Mesenchymal stem cell (in vitro differentiated cells and primary cell): Measurements from ENCODE around the gene PPP4R3B.

Source experiments
- DNase-seq: peaks from one replicate; pipeline ENCODE4 v3.0.0-alpha.2; 2013
- H2AFZ ChIP-seq: one replicate; pipeline ENCODE4 v1.6.1; 2013; ENCODE audit warnings: low read depth, mild to moderate bottlenecking, control low read depth, inconsistent platforms, low read length, moderate library complexity
- H2AK5ac ChIP-seq: 2 replicates; pipeline ENCODE4 v1.6.1; 2013; ENCODE audit warnings: low read length, moderate library complexity, mild to moderate bottlenecking, inconsistent platforms; ENCODE audit not compliant: severe bottlenecking
- H2BK120ac ChIP-seq: one replicate; pipeline ENCODE4 v1.6.1; 2013; ENCODE audit warnings: low read depth, mild to moderate bottlenecking, inconsistent platforms, low read length, moderate library complexity
- H2BK12ac ChIP-seq, 2 experiments: one replicate each; pipeline ENCODE4 v1.6.1; 2013; ENCODE audit warnings: inconsistent platforms in 2 of 2, low read length in 2 of 2, mild to moderate bottlenecking in 2 of 2, moderate library complexity in 2 of 2, control low read depth in 1 of 2
- H2BK15ac ChIP-seq: one replicate; pipeline ENCODE4 v1.6.1; 2013; ENCODE audit warnings: mild to moderate bottlenecking, low read depth, inconsistent platforms; ENCODE audit not compliant: poor library complexity, severe bottlenecking
- H2BK5ac ChIP-seq: 2 replicates; pipeline ENCODE4 v1.6.1; 2013; ENCODE audit warnings: low read depth, mild to moderate bottlenecking, low read length, control low read depth, inconsistent platforms; ENCODE audit not compliant: poor library complexity, severe bottlenecking
- H3K14ac ChIP-seq, 2 experiments: one replicate each; pipeline ENCODE4 v1.6.1; 2013; ENCODE audit warnings: inconsistent platforms in 2 of 2, low read length in 2 of 2, control low read depth in 1 of 2, mild to moderate bottlenecking in 1 of 2, moderate library complexity in 1 of 2
- H3K18ac ChIP-seq, 2 experiments: one replicate each; pipeline ENCODE4 v1.6.1; 2013; ENCODE audit warnings: inconsistent platforms in 2 of 2, low read length in 2 of 2, control low read depth in 1 of 2, low read depth in 1 of 2, mild to moderate bottlenecking in 1 of 2
- H3K23ac ChIP-seq, 2 experiments: one replicate each; pipeline ENCODE4 v1.6.1; 2013; ENCODE audit warnings: inconsistent platforms in 2 of 2, low read length in 2 of 2, mild to moderate bottlenecking in 2 of 2, moderate library complexity in 2 of 2, control low read depth in 1 of 2
- H3K27ac ChIP-seq: 2 replicates; pipeline ENCODE4 v1.5.1; 2013; ENCODE audit warnings: mild to moderate bottlenecking, moderate library complexity, low read length, control low read depth, inconsistent platforms; ENCODE audit not compliant: poor library complexity, severe bottlenecking
- H3K27me3 ChIP-seq, 2 experiments: 2 replicates each; pipeline versions ENCODE4 v1.6.1 to v1.7.0; 2013; ENCODE audit warnings: low read length in 2 of 2, mild to moderate bottlenecking in 2 of 2, moderate library complexity in 2 of 2, control low read depth in 1 of 2, inconsistent platforms in 1 of 2; ENCODE audit not compliant: control insufficient read depth in 1 of 2, insufficient read depth in 1 of 2
- H3K36me3 ChIP-seq, 2 experiments: 2 replicates each; pipeline versions ENCODE4 v1.6.1 to v1.7.0; 2013; ENCODE audit warnings: low read length in 2 of 2, control low read depth in 1 of 2, inconsistent platforms in 1 of 2, low read depth in 1 of 2, mild to moderate bottlenecking in 1 of 2; ENCODE audit not compliant: insufficient read depth in 2 of 2, control insufficient read depth in 1 of 2
- H3K4ac ChIP-seq, 2 experiments: one replicate each; pipeline ENCODE4 v1.6.1; 2013; ENCODE audit warnings: inconsistent platforms in 2 of 2, low read length in 2 of 2, mild to moderate bottlenecking in 2 of 2, moderate library complexity in 2 of 2, control low read depth in 1 of 2, low read depth in 1 of 2
- H3K4me1 ChIP-seq: 2 replicates; pipeline ENCODE4 v1.6.1; 2013; ENCODE audit warnings: low read depth, low read length, control low read depth; ENCODE audit not compliant: control insufficient read depth, insufficient read depth
- H3K4me2 ChIP-seq: 2 replicates; pipeline ENCODE4 v1.6.1; 2013; ENCODE audit warnings: low read length, mild to moderate bottlenecking, inconsistent platforms; ENCODE audit not compliant: poor library complexity, severe bottlenecking
- H3K4me3 ChIP-seq, 2 experiments: 2 replicates each; pipeline versions ENCODE4 v1.5.1 to v1.7.0; 2013; ENCODE audit warnings: low read length in 2 of 2, mild to moderate bottlenecking in 2 of 2, control low read depth in 1 of 2, low read depth in 1 of 2; ENCODE audit not compliant: insufficient read depth in 1 of 2
- H3K79me1 ChIP-seq: replicated peaks from 2 replicates; pipeline ENCODE4 v1.6.1; 2013; ENCODE audit warnings: mild to moderate bottlenecking, control low read depth, low read length, inconsistent platforms; ENCODE audit not compliant: poor library complexity, severe bottlenecking
- H3K9ac ChIP-seq: 2 replicates; pipeline ENCODE4 v1.7.0; 2013; ENCODE audit warnings: mild to moderate bottlenecking, low read length, moderate library complexity
- H3K9me3 ChIP-seq: 2 replicates; pipeline ENCODE4 v1.7.0; 2013; ENCODE audit warnings: mild to moderate bottlenecking, low read length; ENCODE audit not compliant: control insufficient read depth
- H4K8ac ChIP-seq: one replicate; pipeline ENCODE4 v1.6.1; 2013; ENCODE audit warnings: inconsistent platforms, mild to moderate bottlenecking, low read length, moderate library complexity
- H4K91ac ChIP-seq: one replicate; pipeline ENCODE4 v1.6.1; 2013; ENCODE audit warnings: mild to moderate bottlenecking, low read length, inconsistent platforms
- WGBS: methylation state at CpG from one replicate; pipeline ENCODE4 v1.1.7; 2013; ENCODE audit warnings: mixed read lengths; 5-methylcytosine and 5-hydroxymethylcytosine counted together

PPP4R3B gene

GRCh38 chr2:55565613-55566012, 51.8 kb downstream of the PPP4R3B start:
- no peak overlapping the region for H3K18ac ChIP-seq
- H3K27me3 ChIP-seq: no peaks in the 10 kb centered on the region
- H2AK5ac ChIP-seq: no peak overlapping the region
- no peak for DNase-seq
- no peak overlapping the region for H2BK120ac ChIP-seq
- H3K4me2 ChIP-seq: no peak overlapping the region
- no peak overlapping the region for H3K14ac ChIP-seq
- H3K4ac ChIP-seq: no peak overlapping the region
- no peak overlapping the region for H2AFZ ChIP-seq
- H2BK15ac ChIP-seq: no peak overlapping the region
- no peaks in the 10 kb centered on the region for H3K4me1 ChIP-seq
- no peak overlapping the region for H4K91ac ChIP-seq
- no peak overlapping the region for H3K27ac ChIP-seq
- peaks cover 10% of the 10 kb centered on the region for H3K79me1 ChIP-seq
- no peak overlapping the region for H3K9ac ChIP-seq
- no peak overlapping the region for H2BK12ac ChIP-seq
- H3K4me3 ChIP-seq: no peak overlapping the region
- H3K9me3 ChIP-seq: no peaks in the 10 kb centered on the region
- 100% methylated on average over 1 of the region's 1 CpG for WGBS
- H4K8ac ChIP-seq: no peak overlapping the region
- no peak overlapping the region for H3K23ac ChIP-seq
- peaks cover 37 to 90% of the 10 kb centered on the region in 2 experiments for H3K36me3 ChIP-seq
- H2BK5ac ChIP-seq: no peak overlapping the region

DNA sequence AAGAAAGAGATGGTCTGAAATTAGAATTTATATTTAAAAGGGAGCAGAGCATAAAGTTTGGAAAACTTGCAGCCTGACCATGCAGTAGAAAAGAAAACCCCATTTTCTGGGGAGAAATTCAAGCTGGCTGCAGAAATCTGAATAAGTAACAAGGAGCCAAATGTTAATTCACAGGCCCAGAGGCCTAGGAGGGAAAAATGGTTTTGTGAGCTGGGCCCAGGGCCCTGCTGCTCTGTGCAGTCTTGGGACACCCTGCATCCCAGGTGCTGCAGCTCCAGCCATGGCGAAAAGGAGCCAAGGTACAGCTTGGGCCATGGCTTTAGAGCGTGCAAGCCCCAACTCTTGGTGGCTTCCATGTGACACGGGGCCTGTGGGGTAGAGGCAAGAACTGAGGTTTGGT, 56.6 kb downstream of the PPP4R3B start:
- no peak overlapping the region for H3K18ac ChIP-seq
- H3K4me2 ChIP-seq: no peak overlapping the region
- H2AK5ac ChIP-seq: no peak overlapping the region
- H2BK120ac ChIP-seq: no peak overlapping the region
- no peak overlapping the region for H3K4ac ChIP-seq
- H4K8ac ChIP-seq: no peak overlapping the region
- H4K91ac ChIP-seq: no peak overlapping the region
- H3K27me3 ChIP-seq: no peaks in the 10 kb centered on the region
- no peak for DNase-seq
- H2BK12ac ChIP-seq: no peak overlapping the region
- 100% methylated on average over 3 of the region's 3 CpGs for WGBS
- peaks cover 36 to 88% of the 10 kb centered on the region in 2 experiments for H3K36me3 ChIP-seq
- no peak overlapping the region for H3K14ac ChIP-seq
- H2BK5ac ChIP-seq: no peak overlapping the region
- H3K9me3 ChIP-seq: no peaks in the 10 kb centered on the region
- no peak overlapping the region for H2BK15ac ChIP-seq
- H3K79me1 ChIP-seq: peaks cover 19% of the 10 kb centered on the region
- peaks cover 3% of the 10 kb centered on the region for H3K4me1 ChIP-seq
- no peak overlapping the region for H3K23ac ChIP-seq
- no peak overlapping the region for H3K9ac ChIP-seq
- H3K27ac ChIP-seq: no peak overlapping the region
- H3K4me3 ChIP-seq: no peak overlapping the region
- H2AFZ ChIP-seq: no peak overlapping the region

DNA sequence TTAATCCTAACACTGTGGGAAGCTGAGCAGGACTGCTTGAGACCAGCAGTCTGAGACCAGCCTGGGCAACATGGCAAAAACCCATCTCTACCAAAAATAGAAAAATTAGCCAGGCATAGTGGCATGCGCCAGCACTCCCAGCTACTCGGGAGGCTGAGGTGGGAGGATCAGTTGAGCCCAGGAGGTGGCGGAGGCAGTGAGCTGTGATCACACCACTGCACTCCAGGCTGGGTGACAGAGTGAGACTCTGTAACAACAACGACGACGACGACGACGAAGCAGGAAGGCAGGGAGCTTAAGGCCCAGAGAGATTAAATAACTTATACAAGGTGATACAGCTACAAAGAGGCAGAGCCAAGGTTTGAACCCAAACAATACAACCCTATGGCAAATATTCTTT, 60.6 kb downstream of the PPP4R3B start:
- Histone ChIP-seq H4K91ac (no peak overlapping the region), H3K9me3 (no peaks in the 10 kb centered on the region), H4K8ac (no peak overlapping the region), H3K9ac (no peak overlapping the region), H2AFZ (no peak overlapping the region), H3K23ac (no peak overlapping the region), H3K4me1 (peaks cover 3% of the 10 kb centered on the region), H3K4me2 (no peak overlapping the region), H2AK5ac (no peak overlapping the region), H3K18ac (no peak overlapping the region), H3K14ac (no peak overlapping the region), H3K27ac (no peak overlapping the region), H3K4ac (no peak overlapping the region), H3K36me3 (peaks cover 29 to 71% of the 10 kb centered on the region in 2 experiments), H3K4me3 (no peak overlapping the region), H3K27me3 (no peaks in the 10 kb centered on the region), H2BK12ac (no peak overlapping the region), H2BK5ac (no peak overlapping the region), H2BK120ac (no peak overlapping the region), H2BK15ac (no peak overlapping the region), H3K79me1 (peaks cover 20% of the 10 kb centered on the region)
- DNase-seq: no peak
- 98% methylated on average over 3 of the region's 9 CpGs for WGBS

DNA sequence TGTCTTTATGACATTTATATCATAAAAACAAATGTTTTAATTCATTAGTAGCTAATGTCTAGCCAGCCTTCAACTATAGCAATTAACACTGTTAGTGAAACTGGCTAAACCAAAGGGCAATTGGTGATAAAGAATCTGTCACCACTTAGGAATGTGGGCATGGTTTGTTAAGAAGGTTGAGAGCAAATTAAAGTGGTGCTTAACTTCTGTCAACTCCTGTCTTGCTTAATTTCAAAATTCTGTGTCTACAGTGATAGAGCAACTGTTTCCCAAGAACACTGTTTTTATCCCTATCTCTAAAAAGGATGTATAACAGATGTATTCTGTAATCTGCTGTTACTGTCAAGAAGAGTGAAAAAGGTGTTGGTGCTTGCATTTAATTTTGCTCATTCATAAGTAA, 61.4 kb downstream of the PPP4R3B start:
- Histone ChIP-seq H3K18ac (no peak overlapping the region), H2BK120ac (no peak overlapping the region), H2BK12ac (no peak overlapping the region), H3K4ac (no peak overlapping the region), H3K4me1 (peaks cover 3% of the 10 kb centered on the region), H3K27ac (no peak overlapping the region), H3K27me3 (no peaks in the 10 kb centered on the region), H2BK5ac (no peak overlapping the region), H2AK5ac (no peak overlapping the region), H3K4me3 (no peak overlapping the region), H3K4me2 (no peak overlapping the region), H2AFZ (no peak overlapping the region), H3K79me1 (peaks cover 19% of the 10 kb centered on the region), H4K8ac (no peak overlapping the region), H3K9ac (no peak overlapping the region), H2BK15ac (no peak overlapping the region), H4K91ac (no peak overlapping the region), H3K14ac (no peak overlapping the region), H3K36me3 (peaks cover 22 to 63% of the 10 kb centered on the region in 2 experiments), H3K9me3 (no peaks in the 10 kb centered on the region), H3K23ac (no peak overlapping the region)
- DNase-seq: peak; percentile 49
